ENCODE measurements around the gene PUS10. TPM values are rescaled to one million over a fixed set of nuclear protein-coding genes. Genes with fewer than 3 reads are reported as not detected.

PUS10 gene
- total and polyA plus RNA-seq, 2 experiments from 2014 or later = 2.2 to 2.5 TPM

- no peak for TF ChIP-seq ZNF462 (CRISPR knock-in tag; IDR thresholded peaks at IDR 0.05)
These were observed 71.0 kb downstream of the PUS10 start (continued) for GRCh38 chr2:60947056-60947455.

- H2AFZ ChIP-seq = no peak overlapping the region
- no peaks in the 10 kb centered on the region for H3K4me1 ChIP-seq (ENCODE audit: insufficient read depth)
- no peaks in the 10 kb centered on the region for H3K27me3 ChIP-seq (ENCODE audit: insufficient read depth)
- Mint-ChIP-seq H3K27me3 (ENCODE audit: insufficient read depth, low read depth, poor library complexity) (no peaks in the 10 kb centered on the region), H3K4me3 (no peak overlapping the region), H3K27ac (no peak overlapping the region), H3K36me3 (ENCODE audit: low read depth) (no peaks in the 10 kb centered on the region), H3K9me3 (no peaks in the 10 kb centered on the region), H3K4me1 (no peaks in the 10 kb centered on the region)
- no peaks in the 10 kb centered on the region for H3K9me2 ChIP-seq (ENCODE audit: insufficient read depth)
- no peaks in the 10 kb centered on the region for H4K20me1 ChIP-seq (replicated peaks; ENCODE audit: insufficient read depth)
- H3F3A ChIP-seq (replicated peaks; ENCODE audit: low read depth) = no peaks in the 10 kb centered on the region
- no peak overlapping the region for H3K4me3 ChIP-seq
- no peak overlapping the region for H3K4me2 ChIP-seq
- H3K79me2 ChIP-seq (replicated peaks; ENCODE audit: insufficient read depth) = no peaks in the 10 kb centered on the region
- DNase-seq (ENCODE audit: low spot score) (no peak), ATAC-seq (no peak)
- no peaks in the 10 kb centered on the region for H3K36me3 ChIP-seq (ENCODE audit: insufficient read depth)
- H3K27ac ChIP-seq (ENCODE audit: low read depth) = no peak overlapping the region
- no peak for TF ChIP-seq ZNF462 (CRISPR knock-in tag; IDR thresholded peaks at IDR 0.05)
- no peak for TF ChIP-seq ZNF114 (CRISPR knock-in tag; IDR thresholded peaks at IDR 0.05)
- TF ChIP-seq EZH2phosphoT487 (IDR thresholded peaks at IDR 0.05; ENCODE audit: unreplicated experiment) = no peak
- TF ChIP-seq JUNB (IDR thresholded peaks at IDR 0.05; ENCODE audit: unreplicated experiment) = no peak
- no peak for TF ChIP-seq STAT1 (IDR thresholded peaks at IDR 0.05; ENCODE audit: unreplicated experiment)
- TF ChIP-seq EZH2 (IDR thresholded peaks at IDR 0.05; ENCODE audit: low read depth, unreplicated experiment) = no peak
- no peak for TF ChIP-seq POLR2AphosphoS5 (IDR thresholded peaks at IDR 0.05; ENCODE audit: low read depth)
- TF ChIP-seq NANOG (IDR thresholded peaks at IDR 0.05; ENCODE audit: borderline replicate concordance) = no peak
These were observed 72.7 kb downstream of the PUS10 start for GRCh38 chr2:60945341-60945740.
